HepG2 (cell line): ENCODE data around the gene KRTAP9-9.
"Not testable (repeated sequence)": the region's sequence is repeated elsewhere in the genome, so short reads cannot be mapped to it uniquely, and the experiment has no call there.

ENCODE experiments used
- GABPB1 ChIP-seq: IDR thresholded peaks from 2 replicates; pipeline ENCODE4 v1.6.1; 2016; ENCODE audit warnings: mild to moderate bottlenecking, missing genetic modification reagents, moderate library complexity, missing compliant biosample characterization
- JUND ChIP-seq: sonication (generic); formaldehyde crosslinking; IDR thresholded peaks from 2 replicates; pipeline ENCODE4 v1.8.0; 2022; ENCODE audit warnings: mild to moderate bottlenecking, missing genetic modification reagents
- POLR2AphosphoS5 ChIP-seq: IDR thresholded peaks from 2 replicates; pipeline ENCODE4 v1.6.1; 2012; ENCODE audit warnings: low read depth, low read length
- SMAD3 ChIP-seq: sonication (generic); formaldehyde crosslinking; IDR thresholded peaks from 2 replicates; pipeline ENCODE4 v1.4.0; 2020; ENCODE audit warnings: missing genetic modification reagents
- TMF1 ChIP-seq: sonication (generic); formaldehyde crosslinking; IDR thresholded peaks from 2 replicates; pipeline ENCODE4 v1.8.1; 2022; ENCODE audit warnings: low read depth, missing genetic modification reagents
- ZBTB43 ChIP-seq: sonication (generic); formaldehyde crosslinking; conservative IDR thresholded peaks from 2 replicates; pipeline ENCODE4 v1.4.0; 2020; ENCODE audit warnings: missing genetic modification reagents
- ZMAT5 ChIP-seq: sonication (generic); formaldehyde crosslinking; IDR thresholded peaks from 2 replicates; pipeline ENCODE4 v1.5.0; 2020; ENCODE audit warnings: mild to moderate bottlenecking, low read depth, missing genetic modification reagents, borderline replicate concordance
- ZNF574 ChIP-seq: sonication (generic); formaldehyde crosslinking; IDR thresholded peaks from 2 replicates; pipeline ENCODE4 v1.4.0; 2020; ENCODE audit warnings: missing genetic modification reagents
- ZNF644 ChIP-seq: IDR thresholded peaks from 2 replicates; pipeline ENCODE4 v1.6.1; 2016; ENCODE audit warnings: low read depth

- not testable (repeated sequence) for TF ChIP-seq ZBTB43 (CRISPR knock-in tag); ZNF574 (CRISPR knock-in tag); JUND (CRISPR knock-in tag); ZMAT5 (CRISPR knock-in tag); SMAD3 (CRISPR knock-in tag); GABPB1; POLR2AphosphoS5; TMF1 (CRISPR knock-in tag); ZNF644 (CRISPR knock-in tag)
These were observed 17.2 kb upstream of the KRTAP9-9 start, which contains the start of gene KRTAP9-8 for GRCh38 chr17:41237949-41238437.
